Central memory CD8-positive, alpha-beta T cell (primary cell): Measurements from ENCODE around the gene RAB35.

Source experiments
- ATAC-seq: fragments of 150-1000 bp; cut with Tn5 transposase; replicated peaks from 2 replicates; pipeline ENCODE4 v1.10.0; 2022; ENCODE audit warnings: mild to moderate bottlenecking, moderate FRiP score, moderate number of reproducible peaks; ENCODE audit not compliant: poor library complexity, severe bottlenecking; ENCODE audit errors: extremely low read depth
- DNase-seq, 2 donors: peaks; one replicate each; pipeline ENCODE4 v3.0.0; 2021; ENCODE audit warnings: low spot score in 2 of 2
- H3K27ac Mint-ChIP-seq: one replicate; pipeline ENCODE4 v1.8.0; 2022; ENCODE audit warnings: low read depth, mild to moderate bottlenecking, moderate library complexity, mixed read lengths
- H3K27me3 Mint-ChIP-seq: one replicate; pipeline ENCODE4 v1.8.0; 2022; ENCODE audit warnings: mixed read lengths
- H3K36me3 Mint-ChIP-seq: one replicate; pipeline ENCODE4 v1.8.0; 2022; ENCODE audit warnings: mild to moderate bottlenecking, moderate library complexity, mixed read lengths; ENCODE audit not compliant: insufficient read depth
- H3K4me1 Mint-ChIP-seq: one replicate; pipeline ENCODE4 v1.8.0; 2022; ENCODE audit warnings: mixed read lengths
- H3K4me3 Mint-ChIP-seq: one replicate; pipeline ENCODE4 v1.8.0; 2022; ENCODE audit warnings: mild to moderate bottlenecking, moderate library complexity, mixed read lengths
- H3K9me3 Mint-ChIP-seq: one replicate; pipeline ENCODE4 v1.8.0; 2022; ENCODE audit warnings: mixed read lengths

The RAB35 gene

GRCh38 chr12:120130011-120130410 is 13.5 kb upstream of the RAB35 start:
- no peaks in the 10 kb centered on the region for H3K27me3 Mint-ChIP-seq
- no peaks in the 10 kb centered on the region for H3K9me3 Mint-ChIP-seq
- ATAC-seq (no peak), DNase-seq (no peak)
- no peak overlapping the region for H3K27ac Mint-ChIP-seq
- H3K4me3 Mint-ChIP-seq = no peak overlapping the region
- H3K4me1 Mint-ChIP-seq = no peaks in the 10 kb centered on the region
- peaks cover 45% of the 10 kb centered on the region for H3K36me3 Mint-ChIP-seq

DNA sequence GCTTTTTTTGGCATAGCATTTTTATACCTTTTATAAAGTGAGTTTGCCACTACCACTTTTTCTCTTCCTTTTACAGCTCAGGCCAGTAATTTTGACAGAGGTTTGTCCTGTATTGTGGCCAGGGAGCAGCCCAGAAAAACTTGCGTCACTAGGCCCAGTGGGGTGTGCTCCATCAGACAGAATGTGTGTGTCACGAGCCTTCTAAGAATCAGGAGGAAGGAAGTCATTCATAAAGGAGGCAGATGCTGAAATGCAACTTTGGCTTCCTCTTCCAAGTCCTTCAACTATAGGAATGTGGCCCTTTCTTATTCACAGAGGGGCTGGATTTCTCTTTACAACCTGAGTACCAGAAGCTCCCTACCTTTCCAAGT is 10.1 kb upstream of the RAB35 start:
- Mint-ChIP-seq H3K36me3 (peaks cover 31% of the 10 kb centered on the region), H3K9me3 (no peaks in the 10 kb centered on the region), H3K27me3 (no peaks in the 10 kb centered on the region), H3K27ac (no peak overlapping the region), H3K4me3 (no peak overlapping the region), H3K4me1 (peaks cover 13% of the 10 kb centered on the region)
- no peak for ATAC-seq
- no peak for DNase-seq

DNA sequence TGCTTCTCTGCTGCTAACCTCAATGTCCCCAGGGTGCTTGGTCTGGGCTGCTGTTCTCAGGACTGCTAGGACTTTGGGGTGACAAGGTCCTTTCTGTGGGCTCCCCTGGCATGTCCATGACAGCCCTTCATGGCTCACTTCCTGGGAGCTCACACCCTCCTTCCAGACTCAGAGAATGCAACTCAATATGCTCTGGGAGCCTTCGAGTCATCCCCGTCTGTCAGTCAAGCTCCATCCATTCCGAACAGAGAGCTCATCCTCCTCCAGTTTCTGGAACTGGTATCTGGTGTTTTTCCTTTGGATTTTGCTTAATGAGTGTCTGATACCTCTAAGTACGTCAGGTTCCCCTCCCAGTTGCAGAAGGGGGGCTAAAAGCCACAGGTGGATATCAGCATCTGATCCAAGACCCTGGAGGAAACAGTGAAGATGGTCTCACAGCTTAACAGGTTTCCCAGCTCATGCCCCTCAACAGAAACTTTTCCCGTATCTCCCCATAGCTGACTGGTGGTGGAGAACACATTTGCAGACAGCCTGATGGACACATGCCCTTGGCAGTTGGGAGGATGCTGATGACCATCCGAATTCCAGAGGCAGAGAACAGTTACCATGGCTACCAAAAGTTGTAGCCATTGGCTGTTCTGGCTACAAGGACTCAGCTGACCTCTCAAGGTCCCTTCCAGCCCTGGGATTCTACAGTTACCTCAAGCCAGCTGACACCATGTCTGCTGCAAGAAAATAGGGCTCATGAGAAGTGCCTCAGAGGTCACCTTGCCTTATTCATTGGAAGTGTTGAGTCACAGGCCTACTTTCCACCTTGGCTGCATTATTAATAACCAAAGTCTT is 9.5 kb upstream of the RAB35 start:
- H3K9me3 Mint-ChIP-seq = no peaks in the 10 kb centered on the region
- H3K27ac Mint-ChIP-seq = peak overlapping the region; percentile 49
- no peak for ATAC-seq
- DNase-seq = no peak
- H3K4me3 Mint-ChIP-seq = no peak overlapping the region
- H3K4me1 Mint-ChIP-seq = peaks cover 19% of the 10 kb centered on the region
- no peaks in the 10 kb centered on the region for H3K27me3 Mint-ChIP-seq
- H3K36me3 Mint-ChIP-seq = peaks cover 29% of the 10 kb centered on the region

GRCh38 chr12:120125029-120125428 is 8.5 kb upstream of the RAB35 start:
- Mint-ChIP-seq H3K36me3 (peaks cover 29% of the 10 kb centered on the region), H3K9me3 (no peaks in the 10 kb centered on the region), H3K27ac (peak overlapping the region; percentile 49), H3K27me3 (no peaks in the 10 kb centered on the region), H3K4me3 (no peak overlapping the region), H3K4me1 (peaks cover 25% of the 10 kb centered on the region)
- ATAC-seq (no peak), DNase-seq (no peak)

DNA sequence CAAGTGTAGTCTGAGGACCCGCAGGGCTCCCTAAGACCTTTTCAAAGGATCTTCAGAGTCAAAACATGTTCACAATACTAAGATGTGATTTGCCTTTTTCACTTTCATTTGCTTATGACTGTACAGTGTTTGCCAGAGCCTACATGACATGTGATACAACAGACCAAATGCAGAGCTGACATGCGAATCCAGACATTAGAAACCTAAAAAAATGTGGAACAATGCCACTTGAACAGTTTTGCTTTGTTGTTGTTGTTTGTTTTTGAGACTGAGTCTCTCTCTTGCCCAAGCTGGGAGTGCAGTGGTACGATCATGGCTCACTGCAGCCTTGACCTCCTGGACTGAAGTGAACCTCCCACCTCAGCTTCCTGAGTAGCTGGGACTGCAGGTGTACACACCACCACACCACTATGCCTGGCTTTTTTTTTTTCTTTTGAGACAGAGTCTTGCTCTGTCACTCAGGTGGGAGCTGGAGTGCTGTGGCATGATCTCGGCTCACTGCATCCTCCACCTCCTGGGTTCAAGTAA is 5.3 kb upstream of the RAB35 start:
- peaks cover 52% of the 10 kb centered on the region for H3K4me1 Mint-ChIP-seq
- peaks cover 14% of the 10 kb centered on the region for H3K36me3 Mint-ChIP-seq
- H3K4me3 Mint-ChIP-seq = no peak overlapping the region
- ATAC-seq (no peak), DNase-seq (no peak)
- H3K27me3 Mint-ChIP-seq = no peaks in the 10 kb centered on the region
- peak overlapping the region; percentile 61 for H3K27ac Mint-ChIP-seq
- no peaks in the 10 kb centered on the region for H3K9me3 Mint-ChIP-seq

DNA sequence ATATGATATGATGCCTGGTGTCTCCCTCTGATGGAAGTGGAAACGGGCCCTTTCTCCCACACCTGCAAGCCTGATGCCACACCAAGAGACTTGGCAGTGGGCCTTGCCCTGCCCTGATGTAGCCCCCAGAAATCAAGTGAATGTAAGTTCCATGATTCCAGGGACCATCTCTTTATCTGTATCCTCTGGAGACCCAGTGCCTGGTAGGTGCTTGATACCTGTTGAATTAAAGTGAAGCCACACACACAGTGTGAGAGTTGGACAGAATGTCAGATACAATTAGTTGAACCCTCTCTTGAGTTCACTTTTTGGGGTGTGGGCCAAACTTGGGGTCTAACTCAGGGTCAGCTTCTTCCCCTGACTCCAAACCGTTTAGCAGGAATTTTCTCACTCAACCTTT is 4.8 kb upstream of the RAB35 start:
- H3K4me3 Mint-ChIP-seq = peak overlapping the region; percentile 43

GRCh38 chr12:120119271-120119973 is 2.9 kb upstream of the RAB35 start:
- Mint-ChIP-seq H3K9me3 (no peaks in the 10 kb centered on the region), H3K4me1 (peaks cover 71% of the 10 kb centered on the region), H3K36me3 (peaks cover 25% of the 10 kb centered on the region), H3K27me3 (no peaks in the 10 kb centered on the region), H3K27ac (peak overlapping the region; percentile 32), H3K4me3 (no peak overlapping the region)
- DNase-seq (no peak), ATAC-seq (no peak)

More for the DNA sequence above, 4.8 kb upstream of the RAB35 start:
- Mint-ChIP-seq H3K4me1 (peaks cover 52% of the 10 kb centered on the region), H3K27me3 (no peaks in the 10 kb centered on the region), H3K36me3 (peaks cover 14% of the 10 kb centered on the region), H3K9me3 (no peaks in the 10 kb centered on the region), H3K27ac (peak overlapping the region; percentile 50)
- DNase-seq (no peak), ATAC-seq (no peak)

GRCh38 chr12:120118321-120119061 is 1.9 kb upstream of the RAB35 start:
- H3K4me1 Mint-ChIP-seq = peaks cover 67% of the 10 kb centered on the region
- no peaks in the 10 kb centered on the region for H3K27me3 Mint-ChIP-seq
- ATAC-seq (no peak), DNase-seq (no peak)
- peaks cover 29% of the 10 kb centered on the region for H3K36me3 Mint-ChIP-seq
- peak overlapping the region; percentile 89 for H3K4me3 Mint-ChIP-seq
- peak overlapping the region; percentile 58 for H3K27ac Mint-ChIP-seq
- no peaks in the 10 kb centered on the region for H3K9me3 Mint-ChIP-seq

- Mint-ChIP-seq H3K4me1 (peaks cover 72% of the 10 kb centered on the region), H3K9me3 (no peaks in the 10 kb centered on the region), H3K4me3 (peak overlapping the region; percentile 89), H3K36me3 (peaks cover 30% of the 10 kb centered on the region), H3K27me3 (no peaks in the 10 kb centered on the region), H3K27ac (peak overlapping the region; percentile 58)
- ATAC-seq (no peak), DNase-seq (no peak)
These were observed 1.4 kb upstream of the RAB35 start for GRCh38 chr12:120117961-120118320.

- H3K27me3 Mint-ChIP-seq = no peaks in the 10 kb centered on the region
- peak overlapping the region; percentile 58 for H3K27ac Mint-ChIP-seq
- peak overlapping the region; percentile 89 for H3K4me3 Mint-ChIP-seq
- H3K36me3 Mint-ChIP-seq = peaks cover 33% of the 10 kb centered on the region
- DNase-seq (peak; percentile 94 to 96), ATAC-seq (peak; percentile 69)
- H3K4me1 Mint-ChIP-seq = peaks cover 80% of the 10 kb centered on the region
- H3K9me3 Mint-ChIP-seq = no peaks in the 10 kb centered on the region
These were observed 469 bp upstream of the RAB35 start for GRCh38 chr12:120116792-120117651.

DNA sequence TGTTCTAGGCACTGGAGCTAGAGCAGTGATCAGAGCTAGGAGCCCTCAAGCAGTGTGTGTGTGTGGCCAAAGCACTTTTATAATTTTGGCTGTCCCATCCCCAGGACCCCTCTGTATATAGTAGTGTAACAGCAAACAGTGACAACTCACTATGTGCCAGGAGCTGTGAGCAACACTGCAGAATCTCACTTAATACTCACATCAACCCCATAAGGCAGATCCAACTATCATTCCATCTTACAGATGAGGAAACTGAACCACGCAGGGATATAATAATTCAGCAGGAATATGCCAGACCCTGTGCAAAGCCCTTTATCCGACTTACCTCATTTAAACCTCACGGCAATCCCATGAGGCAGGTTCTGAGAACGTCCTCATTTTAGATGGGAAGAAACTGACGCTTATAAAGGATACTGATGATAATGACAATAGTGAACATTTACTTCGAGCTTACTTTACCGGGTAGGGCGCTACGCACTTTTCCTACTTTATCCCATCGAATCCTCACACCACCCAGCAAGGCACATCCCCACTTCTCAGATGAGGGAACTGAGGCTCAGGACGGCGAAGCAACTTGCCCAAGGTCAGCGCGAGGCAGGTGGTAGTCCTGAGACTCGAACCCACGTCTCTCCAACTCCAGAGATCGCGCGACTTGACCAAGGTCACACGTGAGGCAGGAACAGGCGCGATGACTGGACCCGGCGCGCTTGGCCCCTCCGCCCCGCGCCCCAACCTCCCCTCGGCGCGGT is 687 bp downstream of the RAB35 start:
- Mint-ChIP-seq H3K27me3 (no peaks in the 10 kb centered on the region), H3K4me3 (peak overlapping the region; percentile 89), H3K27ac (peak overlapping the region; percentile 58), H3K4me1 (peaks cover 80% of the 10 kb centered on the region), H3K9me3 (no peaks in the 10 kb centered on the region), H3K36me3 (peaks cover 37% of the 10 kb centered on the region)
- DNase-seq (no peak), ATAC-seq (no peak)
